ENCODE data around the gene METTL16.

DNA sequence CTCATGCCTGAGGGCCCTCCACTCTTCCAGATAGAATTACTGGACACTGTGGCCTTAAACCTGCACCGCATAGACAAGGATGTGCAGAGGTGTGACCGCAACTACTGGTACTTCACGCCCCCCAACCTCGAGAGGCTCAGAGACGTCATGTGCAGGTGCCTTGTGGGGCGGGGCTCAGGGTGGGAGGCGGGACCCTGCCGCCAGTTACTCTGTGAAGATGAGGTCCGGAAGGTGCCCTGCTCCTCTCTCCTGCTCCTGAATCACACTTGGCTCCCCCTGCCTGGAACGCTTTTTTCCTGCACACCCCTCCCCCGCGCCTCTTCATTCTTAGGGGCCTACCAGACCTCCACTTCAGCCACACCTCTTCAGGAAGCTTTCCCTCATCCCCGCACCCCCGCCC is 135.6 kb downstream of the METTL16 start:
- TF ChIP-seq, protein P1, sequence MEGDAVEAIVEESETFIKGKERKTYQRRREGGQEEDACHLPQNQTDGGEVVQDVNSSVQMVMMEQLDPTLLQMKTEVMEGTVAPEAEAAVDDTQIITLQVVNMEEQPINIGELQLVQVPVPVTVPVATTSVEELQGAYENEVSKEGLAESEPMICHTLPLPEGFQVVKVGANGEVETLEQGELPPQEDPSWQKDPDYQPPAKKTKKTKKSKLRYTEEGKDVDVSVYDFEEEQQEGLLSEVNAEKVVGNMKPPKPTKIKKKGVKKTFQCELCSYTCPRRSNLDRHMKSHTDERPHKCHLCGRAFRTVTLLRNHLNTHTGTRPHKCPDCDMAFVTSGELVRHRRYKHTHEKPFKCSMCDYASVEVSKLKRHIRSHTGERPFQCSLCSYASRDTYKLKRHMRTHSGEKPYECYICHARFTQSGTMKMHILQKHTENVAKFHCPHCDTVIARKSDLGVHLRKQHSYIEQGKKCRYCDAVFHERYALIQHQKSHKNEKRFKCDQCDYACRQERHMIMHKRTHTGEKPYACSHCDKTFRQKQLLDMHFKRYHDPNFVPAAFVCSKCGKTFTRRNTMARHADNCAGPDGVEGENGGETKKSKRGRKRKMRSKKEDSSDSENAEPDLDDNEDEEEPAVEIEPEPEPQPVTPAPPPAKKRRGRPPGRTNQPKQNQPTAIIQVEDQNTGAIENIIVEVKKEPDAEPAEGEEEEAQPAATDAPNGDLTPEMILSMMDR (IDR thresholded peaks at IDR 0.05): no peak
- TF ChIP-seq POLR2AphosphoS5 (IDR thresholded peaks at IDR 0.05): no peak
